ENCODE data around the gene STK25. TPM values are rescaled to one million over a fixed set of nuclear protein-coding genes. Genes with fewer than 3 reads are reported as not detected.

Gene STK25
- polyA plus RNA-seq, 3 donors = 62.7 to 215 (median 69.5) TPM

- peaks cover 19% of the 10 kb centered on the region for H3K79me2 ChIP-seq (ENCODE audit: insufficient read depth, low read length)
- H4K20me1 ChIP-seq (ENCODE audit: insufficient read depth, low read length) = peaks cover 55% of the 10 kb centered on the region
- H3K27ac ChIP-seq (ENCODE audit: low read depth in 1 of 2, low read length in 2 of 2) = no peak overlapping the region
- Mint-ChIP-seq H3K4me1 (peaks cover 13% of the 10 kb centered on the region), H3K4me3 (no peak overlapping the region), H3K36me3 (peaks cover 13 to 59% of the 10 kb centered on the region in 2 donors), H3K27ac (no peak overlapping the region), H3K9me3 (peaks cover 0 to 2% (median 0%) of the 10 kb centered on the region in 7 donors), H3K27me3 (ENCODE audit: low read depth in 3 of 3) (peaks cover 5 to 12% (median 11%) of the 10 kb centered on the region in 3 donors)
- intact Hi-C loops (cut with micrococcal nuclease) = no loop called here
- TF ChIP-seq CTCF (IDR thresholded peaks at IDR 0.05) = no peak
- H3K4me3 ChIP-seq (replicated peaks in 1 of 3; ENCODE audit: low read depth in 2 of 3, low read length in 3 of 3) = no peak overlapping the region
- DNase-seq = no peak
- H3K36me3 ChIP-seq (replicated peaks in 1 of 2; ENCODE audit: control insufficient read depth in 1 of 2, insufficient read depth in 2 of 2, low read length in 2 of 2) = peaks cover 12 to 27% of the 10 kb centered on the region in 2 donors
- peaks cover 11 to 12% of the 10 kb centered on the region in 2 donors for H3K4me1 ChIP-seq (ENCODE audit: control insufficient read depth in 1 of 2, insufficient read depth in 2 of 2, low read length in 2 of 2)
- H3K4me2 ChIP-seq (replicated peaks; ENCODE audit: extremely low read depth, low read length, poor library complexity, severe bottlenecking) = no peak overlapping the region
- no peak overlapping the region for H2AFZ ChIP-seq (ENCODE audit: insufficient read depth, low read depth, low read length, poor library complexity, severe bottlenecking)
- H3K9me3 ChIP-seq (replicated peaks in 1 of 2; ENCODE audit: control insufficient read depth in 1 of 2, insufficient read depth in 1 of 2, low read length in 2 of 2) = no peaks in the 10 kb centered on the region
- peaks cover 0 to 7% of the 10 kb centered on the region in 2 donors for H3K27me3 ChIP-seq (ENCODE audit: control insufficient read depth in 2 of 2, insufficient read depth in 2 of 2, low read length in 2 of 2)
- WGBS (ENCODE audit: insufficient coverage) = 94% methylated on average over 11 of the region's 12 CpGs
- H3K9ac ChIP-seq (ENCODE audit: insufficient read depth, low read length, poor library complexity, severe bottlenecking) = no peak overlapping the region
Measured at GRCh38 chr2:241503776-241504392, 4.5 kb downstream of the STK25 start.

GRCh38 chr2:241502281-241502680, 6.1 kb downstream of the STK25 start:
- Mint-ChIP-seq H3K27ac (peak overlapping the region in 1 of 7 donors; percentile 58), H3K4me3 (no peak overlapping the region), H3K36me3 (peaks cover 17 to 68% of the 10 kb centered on the region in 2 donors), H3K9me3 (peaks cover 0 to 2% (median 0%) of the 10 kb centered on the region in 7 donors), H3K4me1 (peaks cover 7% of the 10 kb centered on the region), H3K27me3 (ENCODE audit: low read depth in 3 of 3) (peaks cover 2 to 6% (median 5%) of the 10 kb centered on the region in 3 donors)
- no peak overlapping the region for H3K27ac ChIP-seq (ENCODE audit: low read depth in 1 of 2, low read length in 2 of 2)
- H3K9me3 ChIP-seq (replicated peaks in 1 of 2; ENCODE audit: control insufficient read depth in 1 of 2, insufficient read depth in 1 of 2, low read length in 2 of 2) = no peaks in the 10 kb centered on the region
- no peak overlapping the region for H3K4me3 ChIP-seq (replicated peaks in 1 of 3; ENCODE audit: low read depth in 2 of 3, low read length in 3 of 3)
- peaks cover 49% of the 10 kb centered on the region for H4K20me1 ChIP-seq (ENCODE audit: insufficient read depth, low read length)
- DNase-seq = no peak
- no peak overlapping the region for H3K9ac ChIP-seq (ENCODE audit: insufficient read depth, low read length, poor library complexity, severe bottlenecking)
- H2AFZ ChIP-seq (ENCODE audit: insufficient read depth, low read depth, low read length, poor library complexity, severe bottlenecking) = no peak overlapping the region
- H3K4me2 ChIP-seq (replicated peaks; ENCODE audit: extremely low read depth, low read length, poor library complexity, severe bottlenecking) = no peak overlapping the region
- peaks cover 17 to 41% of the 10 kb centered on the region in 2 donors for H3K36me3 ChIP-seq (replicated peaks in 1 of 2; ENCODE audit: control insufficient read depth in 1 of 2, insufficient read depth in 2 of 2, low read length in 2 of 2)
- TF ChIP-seq CTCF (IDR thresholded peaks at IDR 0.05) = no peak
- WGBS (ENCODE audit: insufficient coverage) = 90% methylated on average over 8 of the region's 11 CpGs
- H3K79me2 ChIP-seq (ENCODE audit: insufficient read depth, low read length) = peaks cover 14% of the 10 kb centered on the region
- intact Hi-C loops (cut with micrococcal nuclease) = no loop called here
- H3K4me1 ChIP-seq (ENCODE audit: control insufficient read depth in 1 of 2, insufficient read depth in 2 of 2, low read length in 2 of 2) = peaks cover 3% of the 10 kb centered on the region in 2 donors
- H3K27me3 ChIP-seq (ENCODE audit: control insufficient read depth in 2 of 2, insufficient read depth in 2 of 2, low read length in 2 of 2) = peaks cover 0 to 2% of the 10 kb centered on the region in 2 donors

Measured in CD14-positive monocyte (primary cell).